Lower leg skin (tissue), 4 donors: ENCODE measurements around the gene CS. TPM values are rescaled to one million over a fixed set of nuclear protein-coding genes. Genes with fewer than 3 reads are reported as not detected.

Source experiments
- DNase-seq, 2 donors: peaks; one replicate each; pipeline ENCODE4 v3.0.0-alpha.2; 2019; ENCODE audit warnings: low spot score in 2 of 2
- H3K4me3 ChIP-seq: fragments of 200-600 bp; sonication (generic); 2 replicates; pipeline ENCODE4 v1.5.1; 2017; ENCODE audit warnings: mild to moderate bottlenecking, low read depth; ENCODE audit not compliant: poor library complexity, severe bottlenecking
- POLR2A ChIP-seq, 2 donors: fragments of 450-650 bp; IDR thresholded peaks; one replicate each; pipeline ENCODE4 v1.6.1; 2016 to 2017; ENCODE audit warnings: antibody characterized with exemption in 2 of 2, mild to moderate bottlenecking in 1 of 2, moderate library complexity in 1 of 2
- WGBS, 2 donors: methylation state at CpG; one replicate each; pipeline ENCODE4 v1.1.5; 2018; 5-methylcytosine and 5-hydroxymethylcytosine counted together
- intact Hi-C: fragments of 100-400 bp; cut with DNase I; formaldehyde crosslinking; loops from one replicate; pipeline ENCODE4 v1.15.0; 2023; ENCODE audit warnings: low total_unique reads
- total RNA-seq, 4 donors: library from RNA; depleted of rRNA; stranded (reverse); fragments of >200 nt; gene quantifications; one replicate each; pipeline ENCODE4 v1.1.0, GENCODE V29; 2016
- TF ChIP-seq, protein P1 (sequence below), 3 donors: fragments of 450-650 bp; IDR thresholded peaks; one replicate each; pipeline ENCODE4 v1.5.1; 2016; ENCODE audit warnings: antibody characterized with exemption in 3 of 3, mild to moderate bottlenecking in 3 of 3, moderate library complexity in 2 of 3

CS gene
- total RNA-seq, 4 donors from 2014 or later, result 118 to 156 (median 150) TPM

DNA sequence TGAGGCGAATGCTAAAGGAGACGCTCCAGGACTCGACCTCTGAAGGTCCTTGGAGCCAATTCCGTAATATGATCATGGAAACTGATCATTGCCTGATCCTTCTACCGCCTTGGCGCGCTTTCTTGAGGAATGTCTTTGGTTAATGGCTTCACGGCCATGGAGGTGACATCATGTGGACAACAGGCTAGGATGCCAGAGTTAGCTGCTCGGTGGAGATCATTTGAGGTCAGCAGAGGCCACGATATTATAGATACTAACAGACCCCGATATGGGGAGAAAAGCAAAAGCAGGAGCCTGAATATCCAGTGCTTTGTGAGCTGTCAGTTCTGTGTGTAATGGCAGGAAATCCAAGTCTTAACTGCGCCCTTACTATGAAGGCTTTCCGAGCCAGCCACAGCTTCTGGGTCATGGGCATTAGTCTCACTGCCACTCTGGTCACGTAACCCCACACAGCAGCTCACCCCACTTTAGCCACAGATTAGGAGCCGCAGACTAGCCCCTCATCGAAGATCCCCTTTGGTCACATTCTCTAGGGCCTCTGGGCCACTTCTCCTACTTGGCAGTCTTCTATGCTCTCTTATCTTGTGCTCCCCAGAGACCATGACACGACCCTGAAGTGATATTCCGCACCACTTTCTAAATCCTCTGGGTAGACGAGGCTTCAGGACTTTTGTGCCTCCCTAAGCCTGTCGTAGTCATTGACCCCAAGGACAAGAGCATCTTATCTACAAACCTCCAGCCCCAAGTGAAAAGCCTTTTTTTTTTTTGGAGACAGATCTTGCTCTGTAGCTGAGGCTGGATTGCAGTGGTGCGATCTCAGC, 724 bp upstream of the CS start:
- intact Hi-C loops, result no loop called here
- no peak overlapping the region for H3K4me3 ChIP-seq
- DNase-seq, result no peak
- 36 to 39% methylated on average over 21 of the region's 21 CpGs for WGBS, 2 donors
- no peak for TF ChIP-seq POLR2A (IDR thresholded peaks at IDR 0.05)
- TF ChIP-seq, protein P1, sequence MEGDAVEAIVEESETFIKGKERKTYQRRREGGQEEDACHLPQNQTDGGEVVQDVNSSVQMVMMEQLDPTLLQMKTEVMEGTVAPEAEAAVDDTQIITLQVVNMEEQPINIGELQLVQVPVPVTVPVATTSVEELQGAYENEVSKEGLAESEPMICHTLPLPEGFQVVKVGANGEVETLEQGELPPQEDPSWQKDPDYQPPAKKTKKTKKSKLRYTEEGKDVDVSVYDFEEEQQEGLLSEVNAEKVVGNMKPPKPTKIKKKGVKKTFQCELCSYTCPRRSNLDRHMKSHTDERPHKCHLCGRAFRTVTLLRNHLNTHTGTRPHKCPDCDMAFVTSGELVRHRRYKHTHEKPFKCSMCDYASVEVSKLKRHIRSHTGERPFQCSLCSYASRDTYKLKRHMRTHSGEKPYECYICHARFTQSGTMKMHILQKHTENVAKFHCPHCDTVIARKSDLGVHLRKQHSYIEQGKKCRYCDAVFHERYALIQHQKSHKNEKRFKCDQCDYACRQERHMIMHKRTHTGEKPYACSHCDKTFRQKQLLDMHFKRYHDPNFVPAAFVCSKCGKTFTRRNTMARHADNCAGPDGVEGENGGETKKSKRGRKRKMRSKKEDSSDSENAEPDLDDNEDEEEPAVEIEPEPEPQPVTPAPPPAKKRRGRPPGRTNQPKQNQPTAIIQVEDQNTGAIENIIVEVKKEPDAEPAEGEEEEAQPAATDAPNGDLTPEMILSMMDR (IDR thresholded peaks at IDR 0.05), result no peak

DNA sequence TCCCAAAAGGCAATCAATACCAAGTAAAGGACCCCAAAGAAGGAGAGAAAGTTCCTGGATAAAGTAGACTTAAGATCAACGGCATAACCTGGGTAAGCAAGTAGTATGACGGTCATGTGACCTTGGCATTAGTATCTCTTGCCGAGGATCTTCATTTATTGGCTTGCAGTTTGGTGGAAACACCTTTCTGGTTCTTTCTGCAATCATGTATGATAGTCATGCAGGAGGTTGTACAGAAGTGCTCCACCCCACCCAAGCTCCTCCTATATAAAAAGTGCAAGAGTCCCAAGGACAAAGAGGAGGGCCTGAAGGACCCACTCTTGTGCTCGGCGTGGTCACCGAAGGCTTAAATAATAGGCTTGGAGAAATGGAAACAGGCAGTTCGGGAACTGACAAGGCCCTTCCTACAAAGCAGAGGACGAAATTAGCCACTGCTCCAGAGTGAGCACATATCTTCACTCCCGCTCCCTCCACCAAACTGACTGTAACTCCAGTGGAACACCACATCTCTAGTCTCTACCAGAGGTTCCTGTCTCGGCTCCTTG, 750 bp downstream of the CS start:
- intact Hi-C loops, result no loop called here
- peak overlapping the region; percentile 67 for H3K4me3 ChIP-seq
- TF ChIP-seq POLR2A (IDR thresholded peaks at IDR 0.05), result no peak
- TF ChIP-seq, protein P1 (IDR thresholded peaks at IDR 0.05), result no peak
- WGBS, 2 donors, result 0 to 1% methylated on average over 10 of the region's 10 CpGs
- peak in 1 of 2 donors; percentile 24 for DNase-seq

- intact Hi-C loops, result no loop called here
- DNase-seq, result no peak
- TF ChIP-seq, protein P1 (IDR thresholded peaks at IDR 0.05), result no peak
- TF ChIP-seq POLR2A (IDR thresholded peaks at IDR 0.05), result no peak
- no peak overlapping the region for H3K4me3 ChIP-seq
- WGBS, 2 donors, result 82 to 84% methylated on average over 5 of the region's 5 CpGs
Observed at GRCh38 chr12:56298828-56299227, 1.3 kb downstream of the CS start.

GRCh38 chr12:56297400-56297799, 2.7 kb downstream of the CS start:
- 89 to 90% methylated on average over 8 of the region's 8 CpGs for WGBS, 2 donors
- DNase-seq, result no peak
- TF ChIP-seq, protein P1 (IDR thresholded peaks at IDR 0.05), result no peak
- no peak for TF ChIP-seq POLR2A (IDR thresholded peaks at IDR 0.05)
- H3K4me3 ChIP-seq, result no peak overlapping the region
- intact Hi-C loops, result no loop called here

DNA sequence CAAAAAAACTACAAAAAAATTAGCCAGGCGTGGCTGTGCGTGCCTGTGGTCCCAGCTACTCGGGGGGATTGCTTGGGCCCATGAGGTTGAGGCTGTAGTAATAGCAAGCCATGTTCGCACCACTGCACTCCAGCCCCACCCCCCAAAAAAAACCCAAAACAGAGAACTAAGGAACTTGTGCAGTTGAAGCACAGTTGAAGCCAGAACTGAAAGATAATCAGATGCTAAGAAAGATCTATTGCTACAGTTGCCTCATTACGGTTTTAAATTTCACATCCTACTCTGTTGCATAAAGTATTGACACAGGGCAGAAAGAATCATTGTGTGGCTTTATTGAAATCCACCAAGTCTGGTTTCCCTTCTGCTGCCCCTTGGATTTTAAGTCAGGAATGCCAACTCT, 3.8 kb downstream of the CS start:
- H3K4me3 ChIP-seq, result no peak overlapping the region
- TF ChIP-seq, protein P1 (IDR thresholded peaks at IDR 0.05), result no peak
- TF ChIP-seq POLR2A (IDR thresholded peaks at IDR 0.05), result no peak
- intact Hi-C loops, result no loop called here
- no peak for DNase-seq
- WGBS, 2 donors, result 79% methylated on average over 5 of the region's 5 CpGs
